Activated CD4-positive, alpha-beta T cell treated with anti-CD3 and anti-CD28 coated beads, Interleukin-2, amount 50 U/mL, for 1 hour (primary cell): Measurements from ENCODE around the gene CLPX.
"Not testable (repeated sequence)": the region's sequence is repeated elsewhere in the genome, so short reads cannot be mapped to it uniquely, and the experiment has no call there.

Source experiments
- DNase-seq: peaks from one replicate; pipeline ENCODE4 v3.0.0-alpha.2; 2020

Gene CLPX

GRCh38 chr15:65099801-65100200 is 85.3 kb downstream of the CLPX start:
- not testable (repeated sequence) for DNase-seq

GRCh38 chr15:65099336-65099735 is 85.8 kb downstream of the CLPX start:
- DNase-seq = no peak
